Measurements from ENCODE around the gene AKT3. TPM values are rescaled to one million over a fixed set of nuclear protein-coding genes. Genes with fewer than 3 reads are reported as not detected.

The AKT3 gene
- total and polyA plus RNA-seq, 2 experiments from 2014 or later = 4.5 to 18.5 TPM

DNA sequence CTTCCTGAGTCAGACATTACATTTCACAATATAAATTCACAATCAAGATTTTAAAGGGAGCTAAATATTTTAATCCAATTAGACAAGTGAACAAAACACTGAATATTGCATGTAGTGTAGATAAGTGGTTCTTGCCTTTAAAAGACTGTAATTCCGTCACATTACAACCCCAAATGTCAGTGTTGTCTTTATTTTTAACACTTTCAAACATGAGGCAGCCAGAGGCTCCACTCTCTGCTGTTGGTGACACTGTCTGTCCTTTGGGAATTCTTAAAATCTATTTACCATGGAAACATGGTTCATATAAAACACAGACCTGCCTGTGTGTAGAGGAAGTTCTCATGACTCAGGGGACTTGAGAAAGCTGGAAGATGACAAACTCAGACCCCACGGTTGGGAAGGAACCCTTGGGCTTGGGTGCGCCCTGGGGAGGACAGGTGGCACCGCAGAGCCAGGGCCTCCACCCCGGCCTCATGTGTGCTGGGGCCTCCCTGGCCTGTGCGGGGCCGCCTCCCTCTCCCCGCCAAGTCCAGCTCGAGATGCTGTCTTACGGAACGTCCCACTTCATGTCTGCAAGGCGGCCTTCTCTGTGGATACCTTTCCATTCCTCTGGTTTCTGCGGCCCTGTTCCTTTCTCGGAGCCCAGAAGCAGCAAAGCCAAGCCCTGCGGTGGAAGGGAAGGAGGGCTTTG is 355.2 kb downstream of the AKT3 start (continued):
- TF ChIP-seq, protein P1, sequence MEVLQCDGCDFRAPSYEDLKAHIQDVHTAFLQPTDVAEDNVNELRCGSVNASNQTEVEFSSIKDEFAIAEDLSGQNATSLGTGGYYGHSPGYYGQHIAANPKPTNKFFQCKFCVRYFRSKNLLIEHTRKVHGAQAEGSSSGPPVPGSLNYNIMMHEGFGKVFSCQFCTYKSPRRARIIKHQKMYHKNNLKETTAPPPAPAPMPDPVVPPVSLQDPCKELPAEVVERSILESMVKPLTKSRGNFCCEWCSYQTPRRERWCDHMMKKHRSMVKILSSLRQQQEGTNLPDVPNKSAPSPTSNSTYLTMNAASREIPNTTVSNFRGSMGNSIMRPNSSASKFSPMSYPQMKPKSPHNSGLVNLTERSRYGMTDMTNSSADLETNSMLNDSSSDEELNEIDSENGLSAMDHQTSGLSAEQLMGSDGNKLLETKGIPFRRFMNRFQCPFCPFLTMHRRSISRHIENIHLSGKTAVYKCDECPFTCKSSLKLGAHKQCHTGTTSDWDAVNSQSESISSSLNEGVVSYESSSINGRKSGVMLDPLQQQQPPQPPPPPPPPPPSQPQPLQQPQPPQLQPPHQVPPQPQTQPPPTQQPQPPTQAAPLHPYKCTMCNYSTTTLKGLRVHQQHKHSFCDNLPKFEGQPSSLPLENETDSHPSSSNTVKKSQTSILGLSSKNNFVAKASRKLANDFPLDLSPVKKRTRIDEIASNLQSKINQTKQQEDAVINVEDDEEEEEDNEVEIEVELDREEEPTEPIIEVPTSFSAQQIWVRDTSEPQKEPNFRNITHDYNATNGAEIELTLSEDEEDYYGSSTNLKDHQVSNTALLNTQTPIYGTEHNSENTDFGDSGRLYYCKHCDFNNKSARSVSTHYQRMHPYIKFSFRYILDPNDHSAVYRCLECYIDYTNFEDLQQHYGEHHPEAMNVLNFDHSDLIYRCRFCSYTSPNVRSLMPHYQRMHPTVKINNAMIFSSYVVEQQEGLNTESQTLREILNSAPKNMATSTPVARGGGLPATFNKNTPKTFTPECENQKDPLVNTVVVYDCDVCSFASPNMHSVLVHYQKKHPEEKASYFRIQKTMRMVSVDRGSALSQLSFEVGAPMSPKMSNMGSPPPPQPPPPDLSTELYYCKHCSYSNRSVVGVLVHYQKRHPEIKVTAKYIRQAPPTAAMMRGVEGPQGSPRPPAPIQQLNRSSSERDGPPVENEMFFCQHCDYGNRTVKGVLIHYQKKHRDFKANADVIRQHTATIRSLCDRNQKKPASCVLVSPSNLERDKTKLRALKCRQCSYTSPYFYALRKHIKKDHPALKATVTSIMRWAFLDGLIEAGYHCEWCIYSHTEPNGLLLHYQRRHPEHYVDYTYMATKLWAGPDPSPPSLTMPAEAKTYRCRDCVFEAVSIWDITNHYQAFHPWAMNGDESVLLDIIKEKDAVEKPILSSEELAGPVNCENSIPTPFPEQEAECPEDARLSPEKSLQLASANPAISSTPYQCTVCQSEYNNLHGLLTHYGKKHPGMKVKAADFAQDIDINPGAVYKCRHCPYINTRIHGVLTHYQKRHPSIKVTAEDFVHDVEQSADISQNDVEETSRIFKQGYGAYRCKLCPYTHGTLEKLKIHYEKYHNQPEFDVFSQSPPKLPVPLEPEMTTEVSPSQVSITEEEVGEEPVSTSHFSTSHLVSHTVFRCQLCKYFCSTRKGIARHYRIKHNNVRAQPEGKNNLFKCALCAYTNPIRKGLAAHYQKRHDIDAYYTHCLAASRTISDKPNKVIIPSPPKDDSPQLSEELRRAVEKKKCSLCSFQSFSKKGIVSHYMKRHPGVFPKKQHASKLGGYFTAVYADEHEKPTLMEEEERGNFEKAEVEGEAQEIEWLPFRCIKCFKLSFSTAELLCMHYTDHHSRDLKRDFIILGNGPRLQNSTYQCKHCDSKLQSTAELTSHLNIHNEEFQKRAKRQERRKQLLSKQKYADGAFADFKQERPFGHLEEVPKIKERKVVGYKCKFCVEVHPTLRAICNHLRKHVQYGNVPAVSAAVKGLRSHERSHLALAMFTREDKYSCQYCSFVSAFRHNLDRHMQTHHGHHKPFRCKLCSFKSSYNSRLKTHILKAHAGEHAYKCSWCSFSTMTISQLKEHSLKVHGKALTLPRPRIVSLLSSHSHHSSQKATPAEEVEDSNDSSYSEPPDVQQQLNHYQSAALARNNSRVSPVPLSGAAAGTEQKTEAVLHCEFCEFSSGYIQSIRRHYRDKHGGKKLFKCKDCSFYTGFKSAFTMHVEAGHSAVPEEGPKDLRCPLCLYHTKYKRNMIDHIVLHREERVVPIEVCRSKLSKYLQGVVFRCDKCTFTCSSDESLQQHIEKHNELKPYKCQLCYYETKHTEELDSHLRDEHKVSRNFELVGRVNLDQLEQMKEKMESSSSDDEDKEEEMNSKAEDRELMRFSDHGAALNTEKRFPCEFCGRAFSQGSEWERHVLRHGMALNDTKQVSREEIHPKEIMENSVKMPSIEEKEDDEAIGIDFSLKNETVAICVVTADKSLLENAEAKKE (CRISPR knock-in tag; IDR thresholded peaks at IDR 0.05) = no peak
- TF ChIP-seq STAT1 (IDR thresholded peaks at IDR 0.05; ENCODE audit: unreplicated experiment) (no peak), EZH2 (IDR thresholded peaks at IDR 0.05; ENCODE audit: low read depth, unreplicated experiment) (no peak), POLR2AphosphoS5 (IDR thresholded peaks at IDR 0.05; ENCODE audit: low read depth) (no peak), JUNB (IDR thresholded peaks at IDR 0.05; ENCODE audit: unreplicated experiment) (no peak), ZNF114 (CRISPR knock-in tag; IDR thresholded peaks at IDR 0.05) (no peak), NANOG (IDR thresholded peaks at IDR 0.05; ENCODE audit: borderline replicate concordance) (no peak)
- TF ChIP-seq, protein P2, sequence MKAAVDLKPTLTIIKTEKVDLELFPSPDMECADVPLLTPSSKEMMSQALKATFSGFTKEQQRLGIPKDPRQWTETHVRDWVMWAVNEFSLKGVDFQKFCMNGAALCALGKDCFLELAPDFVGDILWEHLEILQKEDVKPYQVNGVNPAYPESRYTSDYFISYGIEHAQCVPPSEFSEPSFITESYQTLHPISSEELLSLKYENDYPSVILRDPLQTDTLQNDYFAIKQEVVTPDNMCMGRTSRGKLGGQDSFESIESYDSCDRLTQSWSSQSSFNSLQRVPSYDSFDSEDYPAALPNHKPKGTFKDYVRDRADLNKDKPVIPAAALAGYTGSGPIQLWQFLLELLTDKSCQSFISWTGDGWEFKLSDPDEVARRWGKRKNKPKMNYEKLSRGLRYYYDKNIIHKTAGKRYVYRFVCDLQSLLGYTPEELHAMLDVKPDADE (IDR thresholded peaks at IDR 0.05) = no peak

All from GM23338 (cell line).